ENCODE measurements around the gene LSM14A. TPM values are rescaled to one million over a fixed set of nuclear protein-coding genes. Genes with fewer than 3 reads are reported as not detected.

The LSM14A gene
- total and polyA plus RNA-seq, 9 of the 15 experiments (the other 6 are each of a cell fraction or from before 2014, with no cell fraction given): 19.5 to 150 (median 95.1) TPM

- no peak for ATAC-seq
- Histone ChIP-seq H2AFZ (ENCODE audit: low read depth, low read length) (no peak overlapping the region), H3K27ac (ENCODE audit: extremely low read depth, low read depth, low read length) (no peak overlapping the region), H3K36me3 (ENCODE audit: control insufficient read depth, insufficient read depth, low read length) (no peaks in the 10 kb centered on the region), H3K9me3 (replicated peaks; ENCODE audit: control insufficient read depth, insufficient read depth, low read depth, low read length) (no peaks in the 10 kb centered on the region), H3K9ac (ENCODE audit: insufficient read depth in 1 of 2, low read depth in 2 of 2, low read length in 2 of 2) (no peak overlapping the region), H3K4me3 (no peak overlapping the region), H4K20me1 (replicated peaks; ENCODE audit: control insufficient read depth, insufficient read depth, low read length) (no peaks in the 10 kb centered on the region; the same call in 1 of the 2 replicates), H3K27me3 (ENCODE audit: control insufficient read depth in 2 of 2, insufficient read depth in 2 of 2, low read length in 2 of 2) (no peaks in the 10 kb centered on the region), H3K4me1 (replicated peaks in 1 of 2; ENCODE audit: control insufficient read depth in 2 of 2, insufficient read depth in 2 of 2, low read length in 2 of 2) (peaks cover 5 to 12% of the 10 kb centered on the region in 2 experiments; a peak in 3 of 5 replicates), H3K79me2 (ENCODE audit: control insufficient read depth, insufficient read depth, low read length) (no peaks in the 10 kb centered on the region), H3K4me2 (ENCODE audit: insufficient read depth, low read length) (no peak overlapping the region), H3K9me1 (ENCODE audit: control insufficient read depth, insufficient read depth, low read length) (no peaks in the 10 kb centered on the region)
- BruUV-seq (replicated peaks): no TSS peak
- 24% methylated on average over 4 of the region's 4 CpGs for WGBS (ENCODE audit: insufficient coverage, low coverage, missing lambda C conversion rate)
- no peak for FAIRE-seq
- in situ Hi-C loops (cut with MboI) (no loop called here), intact Hi-C loops (cut with micrococcal nuclease) (no loop called here)
- ChIA-PET CTCF (ENCODE audit: low intra/inter-chr PET ratio) (no interaction called here), POLR2A (no interaction called here)
- no peak for DNase-seq (ENCODE audit: extremely low read depth in 1 of 4, low spot score in 3 of 4)
- no peak for TF ChIP-seq SNRNP70 (optimal IDR thresholded peaks at IDR 0.05; ENCODE audit: low read depth, low read length)
- no peak for TF ChIP-seq GATAD2B (IDR thresholded peaks at IDR 0.05; ENCODE audit: borderline replicate concordance)
- TF ChIP-seq ZNF740 (CRISPR knock-in tag; IDR thresholded peaks at IDR 0.05): no peak
- TF ChIP-seq ZNF740 (tag; IDR thresholded peaks at IDR 0.05): no peak
- no peak for TF ChIP-seq DMBX1 (CRISPR knock-in tag; IDR thresholded peaks at IDR 0.05; ENCODE audit: borderline replicate concordance)
- no peak for TF ChIP-seq HMGN3 (IDR thresholded peaks at IDR 0.05; ENCODE audit: borderline replicate concordance, extremely low read depth, insufficient read length, low read depth, low read length)
- no peak for TF ChIP-seq TSHZ1 (CRISPR knock-in tag; IDR thresholded peaks at IDR 0.05)
- TF ChIP-seq IFI16 (CRISPR knock-in tag; IDR thresholded peaks at IDR 0.05): no peak
- TF ChIP-seq, protein P1, sequence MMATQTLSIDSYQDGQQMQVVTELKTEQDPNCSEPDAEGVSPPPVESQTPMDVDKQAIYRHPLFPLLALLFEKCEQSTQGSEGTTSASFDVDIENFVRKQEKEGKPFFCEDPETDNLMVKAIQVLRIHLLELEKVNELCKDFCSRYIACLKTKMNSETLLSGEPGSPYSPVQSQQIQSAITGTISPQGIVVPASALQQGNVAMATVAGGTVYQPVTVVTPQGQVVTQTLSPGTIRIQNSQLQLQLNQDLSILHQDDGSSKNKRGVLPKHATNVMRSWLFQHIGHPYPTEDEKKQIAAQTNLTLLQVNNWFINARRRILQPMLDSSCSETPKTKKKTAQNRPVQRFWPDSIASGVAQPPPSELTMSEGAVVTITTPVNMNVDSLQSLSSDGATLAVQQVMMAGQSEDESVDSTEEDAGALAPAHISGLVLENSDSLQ (IDR thresholded peaks at IDR 0.05): no peak
- no peak for TF ChIP-seq HDGF (IDR thresholded peaks at IDR 0.05)
- no peak for TF ChIP-seq KLF6 (CRISPR knock-in tag; IDR thresholded peaks at IDR 0.05; ENCODE audit: borderline replicate concordance)
- TF ChIP-seq ZNF511 (CRISPR knock-in tag; IDR thresholded peaks at IDR 0.05): no peak
- TF ChIP-seq ZNF785 (CRISPR knock-in tag; IDR thresholded peaks at IDR 0.05): no peak
- TF ChIP-seq FOSL1 (tag; conservative IDR thresholded peaks at IDR 0.05): no peak
- TF ChIP-seq ARID2 (IDR thresholded peaks at IDR 0.05): no peak
Observed at GRCh38 chr19:34246340-34246739, 74.0 kb downstream of the LSM14A start.

Measured in K562 (cell line).